Measurements from ENCODE around the gene FAH. TPM values are rescaled to one million over a fixed set of nuclear protein-coding genes. Genes with fewer than 3 reads are reported as not detected.

FAH gene
- total and polyA plus RNA-seq, 2 donors (not counting 3 experiments of a cell fraction or from before 2014, with no cell fraction given) = 18.2 to 18.7 TPM

GRCh38 chr15:80182611-80183261, 29.9 kb downstream of the FAH start:
- H3K36me3 ChIP-seq (ENCODE audit: control insufficient read depth in 2 of 2, extremely low read depth in 1 of 2, insufficient read depth in 2 of 2, low read length in 2 of 2) = no peaks in the 10 kb centered on the region
- peak; percentile 96 for FAIRE-seq

More at GRCh38 chr15:80182611-80183261, 29.9 kb downstream of the FAH start:
- no peaks in the 10 kb centered on the region for H3K79me2 ChIP-seq (ENCODE audit: control insufficient read depth, insufficient read depth, low read length)
- no peak overlapping the region for H3K4me3 ChIP-seq (replicated peaks in 1 of 3; ENCODE audit: insufficient read depth in 1 of 3, low read depth in 1 of 3, low read length in 3 of 3)
- ChIA-PET POLR2A (no interaction called here), CTCF (interaction anchor here (0.8 to 2.2 kb wide), 3 partner anchors 9 to 122 kb away, joined by 3 to 5 read pairs (median 3); no protein-coding TSS in a partner anchor)
- no peaks in the 10 kb centered on the region for H4K20me1 ChIP-seq (replicated peaks; ENCODE audit: control insufficient read depth, extremely low read depth, insufficient read depth, low read length)
- H3K27me3 ChIP-seq (ENCODE audit: control insufficient read depth in 2 of 2, insufficient read depth in 2 of 2, low read length in 2 of 2) = no peaks in the 10 kb centered on the region
- peaks cover 33% of the 10 kb centered on the region for H3K4me1 ChIP-seq (ENCODE audit: control insufficient read depth, extremely low read depth, insufficient read depth, low read length)
- H3K9me1 ChIP-seq (replicated peaks; ENCODE audit: control insufficient read depth, extremely low read depth, insufficient read depth, low read length) = no peaks in the 10 kb centered on the region
- dilution Hi-C loops (cut with MboI; ENCODE audit: extremely low pct_ligation_motif_present, low sequenced_read_pairs) = no loop called here
- peak overlapping the region; percentile 8 for H3K4me2 ChIP-seq (ENCODE audit: insufficient read depth, low read length)
- no peak overlapping the region for H2AFZ ChIP-seq (ENCODE audit: low read depth, low read length)
- H3K27ac ChIP-seq (ENCODE audit: insufficient read depth, low read depth, low read length) = no peak overlapping the region
- no peaks in the 10 kb centered on the region for H3K9me3 ChIP-seq (replicated peaks; ENCODE audit: control insufficient read depth, insufficient read depth, low read length)
- no TSS peak for BruUV-seq (replicated peaks)
- no peak for TF ChIP-seq CTCF (IDR thresholded peaks at IDR 0.05; ENCODE audit: extremely low read depth in 1 of 2, insufficient read depth in 1 of 2, low read depth in 1 of 2, low read length in 2 of 2)
- TF ChIP-seq POLR2AphosphoS5 (IDR thresholded peaks at IDR 0.05; ENCODE audit: insufficient read depth, low read depth, low read length) = peak; percentile 20
- peak; percentile 42 for TF ChIP-seq FOS (IDR thresholded peaks at IDR 0.05; ENCODE audit: borderline replicate concordance, insufficient read depth, low read length)
- peak; percentile 64 for TF ChIP-seq GATA2 (IDR thresholded peaks at IDR 0.05; ENCODE audit: insufficient read depth, insufficient read length, low read depth, low read length)
- peak; percentile 30 for TF ChIP-seq MAX (IDR thresholded peaks at IDR 0.05; ENCODE audit: insufficient read depth, insufficient read length)
- DNase-seq (ENCODE audit: low read depth, low spot score) = peak; percentile 68
- H3K9ac ChIP-seq (replicated peaks; ENCODE audit: extremely low read depth, insufficient read depth, low read length) = no peak overlapping the region
- intact Hi-C loops (cut with micrococcal nuclease) = loop anchor here (1.0 kb wide), 1 partner anchor 29 kb away; no protein-coding TSS in a partner anchor

Measured in endothelial cell of umbilical vein (primary cell).